Natural killer cell (primary cell): ENCODE data around the gene SEC24A. TPM values are rescaled to one million over a fixed set of nuclear protein-coding genes. Genes with fewer than 3 reads are reported as not detected.
A peak's percentile ranks its signal among the peaks of the same experiment; 100 is the strongest.
"Not testable (repeated sequence)": the region's sequence is repeated elsewhere in the genome, so short reads cannot be mapped to it uniquely, and the experiment has no call there.

Source experiments
- ATAC-seq, 3 donors: fragments of 150-1000 bp in 2 of 3; fragments of 200-7000 bp in 1 of 3; cut with Tn5 transposase; 1 replicate in 1 of 3; 2 replicates in 2 of 3; pipeline ENCODE4 v1.10.0; 2021; ENCODE audit warnings: mild to moderate bottlenecking in 2 of 3, moderate library complexity in 2 of 3
- DNase-seq, 2 donors: peaks; one replicate each; pipeline versions ENCODE4 v3.0.0 to v3.0.0-alpha.2; 2013 to 2021; ENCODE audit warnings: mixed read lengths in 1 of 2
- H3K27ac ChIP-seq: one replicate; pipeline ENCODE4 v1.5.1; 2013; ENCODE audit warnings: mild to moderate bottlenecking, low read length
- H3K27me3 ChIP-seq: one replicate; pipeline ENCODE4 v1.6.1; 2013; ENCODE audit warnings: low read length; ENCODE audit not compliant: control insufficient read depth, insufficient read depth
- H3K36me3 ChIP-seq: one replicate; pipeline ENCODE4 v1.6.1; 2013; ENCODE audit warnings: low read length; ENCODE audit not compliant: control insufficient read depth, insufficient read depth
- H3K4me1 ChIP-seq: one replicate; pipeline ENCODE4 v1.6.1; 2013; ENCODE audit warnings: low read length; ENCODE audit not compliant: control insufficient read depth, insufficient read depth
- H3K4me3 ChIP-seq: one replicate; pipeline ENCODE4 v1.5.1; 2013; ENCODE audit warnings: low read length
- H3K9me3 ChIP-seq: one replicate; pipeline ENCODE4 v1.6.1; 2013; ENCODE audit warnings: low read length; ENCODE audit not compliant: control insufficient read depth, insufficient read depth
- H3K27ac Mint-ChIP-seq, 2 donors: one replicate each; pipeline ENCODE4 v1.8.0; 2022; ENCODE audit warnings: mild to moderate bottlenecking in 2 of 2, mixed read lengths in 2 of 2, moderate library complexity in 1 of 2
- H3K27me3 Mint-ChIP-seq, 2 donors: one replicate each; pipeline ENCODE4 v1.8.0; 2022; ENCODE audit warnings: low read depth in 2 of 2, mixed read lengths in 2 of 2
- H3K36me3 Mint-ChIP-seq: one replicate; pipeline ENCODE4 v1.8.0; 2022; ENCODE audit warnings: mixed read lengths
- H3K4me1 Mint-ChIP-seq, 2 donors: one replicate each; pipeline ENCODE4 v1.8.0; 2022; ENCODE audit warnings: mixed read lengths in 2 of 2
- H3K4me3 Mint-ChIP-seq: one replicate; pipeline ENCODE4 v1.8.0; 2022; ENCODE audit warnings: mild to moderate bottlenecking, moderate library complexity, mixed read lengths
- H3K9me3 Mint-ChIP-seq, 2 donors: one replicate each; pipeline ENCODE4 v1.8.0; 2022; ENCODE audit warnings: mixed read lengths in 2 of 2
- CTCF ChIP-seq: fragments of 200-600 bp; IDR thresholded peaks from one replicate; pipeline ENCODE4 v1.8.0; 2022; ENCODE audit warnings: antibody characterized with exemption
- WGBS: methylation state at CpG from one replicate; pipeline ENCODE4 v1.1.7; 2013; ENCODE audit warnings: missing lambda C conversion rate; ENCODE audit not compliant: insufficient coverage; 5-methylcytosine and 5-hydroxymethylcytosine counted together
- intact Hi-C: fragments of 100-400 bp; cut with micrococcal nuclease; formaldehyde crosslinking; loops from one replicate; pipeline ENCODE4 v1.14.2; 2022
- total RNA-seq, 4 donors: library from RNA; stranded (reverse); fragments of 120-200 nt in 1 of 4; gene quantifications; one replicate each; pipeline versions ENCODE4 v1.2.3 to v1.2.4, GENCODE V29; 2013 to 2022

The SEC24A gene
- total RNA-seq, 3 donors from 2014 or later (not counting 1 experiment from before 2014, with no cell fraction given) = 20.9 to 26.1 (median 25.0) TPM

DNA sequence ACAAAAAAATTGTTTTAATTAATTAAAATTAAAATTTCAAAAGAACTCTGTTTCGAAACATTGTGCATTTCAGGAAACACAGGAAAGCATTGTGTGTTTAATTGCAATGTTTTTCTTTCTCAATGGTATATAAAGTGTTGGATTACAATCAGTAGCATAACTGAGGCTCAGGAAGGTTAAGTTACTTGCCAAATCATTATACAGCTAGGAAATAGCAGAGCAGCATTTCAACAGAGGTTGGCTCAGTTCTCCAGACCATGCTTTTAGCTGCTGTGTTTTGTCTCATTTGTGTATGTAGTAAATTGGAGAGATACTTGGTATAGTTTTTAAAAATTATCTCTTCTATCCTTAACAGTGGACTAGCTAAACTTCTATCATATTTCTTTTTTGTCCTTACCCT is 59.7 kb downstream of the SEC24A start:
- no peaks in the 10 kb centered on the region for H3K4me1 ChIP-seq
- no peaks in the 10 kb centered on the region for H3K9me3 ChIP-seq
- H3K36me3 ChIP-seq = peaks cover 48% of the 10 kb centered on the region
- 100% methylated on average over 1 of the region's 1 CpG for WGBS
- H3K4me3 ChIP-seq = no peak overlapping the region
- ATAC-seq (no peak), DNase-seq (no peak)
- Mint-ChIP-seq H3K4me3 (no peak overlapping the region), H3K36me3 (no peaks in the 10 kb centered on the region), H3K27ac (no peak overlapping the region), H3K4me1 (no peaks in the 10 kb centered on the region), H3K27me3 (no peaks in the 10 kb centered on the region), H3K9me3 (no peaks in the 10 kb centered on the region)
- H3K27ac ChIP-seq = no peak overlapping the region
- no peaks in the 10 kb centered on the region for H3K27me3 ChIP-seq
- no peak for TF ChIP-seq CTCF
- intact Hi-C loops = no loop called here

DNA sequence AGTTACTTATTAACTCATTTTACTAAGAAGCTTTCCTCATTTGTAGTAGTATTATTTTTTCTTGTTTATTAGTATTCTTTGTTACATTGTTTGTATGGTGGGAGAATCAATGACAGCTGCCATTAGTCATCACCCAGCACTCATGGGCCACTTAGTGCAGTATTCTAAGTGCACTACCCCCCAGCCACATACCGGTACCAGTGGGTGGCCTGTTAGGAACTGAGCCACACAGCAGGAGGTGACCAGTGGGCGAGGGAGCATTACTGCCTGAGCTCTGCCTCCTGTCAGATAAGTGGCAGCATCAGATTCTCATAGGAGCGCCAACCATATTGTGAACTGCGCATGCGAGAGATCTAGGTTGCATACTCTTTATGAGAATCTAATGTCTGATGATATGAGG is 65.5 kb downstream of the SEC24A start:
- peaks cover 48% of the 10 kb centered on the region for H3K36me3 ChIP-seq
- H3K27ac Mint-ChIP-seq = no peak overlapping the region
- ATAC-seq = peak in 1 of 3 donors; percentile 32

GRCh38 chr5:134714541-134714940 is 66.0 kb downstream of the SEC24A start:
- Mint-ChIP-seq H3K4me3 (no peak overlapping the region), H3K9me3 (no peaks in the 10 kb centered on the region), H3K27ac (no peak overlapping the region), H3K27me3 (no peaks in the 10 kb centered on the region), H3K36me3 (peaks cover 7% of the 10 kb centered on the region), H3K4me1 (no peaks in the 10 kb centered on the region)
- DNase-seq = no peak
- H3K9me3 ChIP-seq = no peaks in the 10 kb centered on the region
- no peak for TF ChIP-seq CTCF
- peak in 1 of 3 donors; percentile 85 for ATAC-seq
- peaks cover 47% of the 10 kb centered on the region for H3K36me3 ChIP-seq
- no peaks in the 10 kb centered on the region for H3K27me3 ChIP-seq
- 93% methylated on average over 3 of the region's 3 CpGs for WGBS
- H3K27ac ChIP-seq = no peak overlapping the region
- H3K4me3 ChIP-seq = no peak overlapping the region
- H3K4me1 ChIP-seq = no peaks in the 10 kb centered on the region
- intact Hi-C loops = no loop called here

More for the DNA sequence above, 65.5 kb downstream of the SEC24A start:
- Histone ChIP-seq H3K27ac (no peak overlapping the region), H3K9me3 (no peaks in the 10 kb centered on the region), H3K4me1 (no peaks in the 10 kb centered on the region), H3K4me3 (no peak overlapping the region), H3K27me3 (no peaks in the 10 kb centered on the region)
- Mint-ChIP-seq H3K9me3 (no peaks in the 10 kb centered on the region), H3K4me3 (no peak overlapping the region), H3K4me1 (no peaks in the 10 kb centered on the region), H3K36me3 (peaks cover 7% of the 10 kb centered on the region), H3K27me3 (no peaks in the 10 kb centered on the region)
- no peak for DNase-seq
- intact Hi-C loops = no loop called here
- 98% methylated on average over 3 of the region's 5 CpGs for WGBS
- no peak for TF ChIP-seq CTCF

GRCh38 chr5:134715466-134715865 is 66.9 kb downstream of the SEC24A start:
- DNase-seq, intact Hi-C loops, H3K4me1 Mint-ChIP-seq, H3K9me3 ChIP-seq, H3K4me3 Mint-ChIP-seq, H3K27me3 ChIP-seq, H3K4me1 ChIP-seq, H3K36me3 Mint-ChIP-seq, ATAC-seq, H3K27ac ChIP-seq, H3K27me3 Mint-ChIP-seq, H3K27ac Mint-ChIP-seq, H3K9me3 Mint-ChIP-seq, H3K4me3 ChIP-seq: not testable (repeated sequence)
- 96% methylated on average over 4 of the region's 4 CpGs for WGBS
- peaks cover 49% of the 10 kb centered on the region for H3K36me3 ChIP-seq
